HG03095 (cell line): Measurements from ENCODE around the gene CREB5.
"Not testable (repeated sequence)": the region's sequence is repeated elsewhere in the genome, so short reads cannot be mapped to it uniquely, and the experiment has no call there.

ENCODE experiments used
- ATAC-seq: cut with Tn5 transposase; IDR thresholded peaks from one replicate; pipeline ENCODE4 v1.9.1; 2021; ENCODE audit warnings: moderate library complexity; ENCODE audit not compliant: unreplicated experiment

The CREB5 gene

DNA sequence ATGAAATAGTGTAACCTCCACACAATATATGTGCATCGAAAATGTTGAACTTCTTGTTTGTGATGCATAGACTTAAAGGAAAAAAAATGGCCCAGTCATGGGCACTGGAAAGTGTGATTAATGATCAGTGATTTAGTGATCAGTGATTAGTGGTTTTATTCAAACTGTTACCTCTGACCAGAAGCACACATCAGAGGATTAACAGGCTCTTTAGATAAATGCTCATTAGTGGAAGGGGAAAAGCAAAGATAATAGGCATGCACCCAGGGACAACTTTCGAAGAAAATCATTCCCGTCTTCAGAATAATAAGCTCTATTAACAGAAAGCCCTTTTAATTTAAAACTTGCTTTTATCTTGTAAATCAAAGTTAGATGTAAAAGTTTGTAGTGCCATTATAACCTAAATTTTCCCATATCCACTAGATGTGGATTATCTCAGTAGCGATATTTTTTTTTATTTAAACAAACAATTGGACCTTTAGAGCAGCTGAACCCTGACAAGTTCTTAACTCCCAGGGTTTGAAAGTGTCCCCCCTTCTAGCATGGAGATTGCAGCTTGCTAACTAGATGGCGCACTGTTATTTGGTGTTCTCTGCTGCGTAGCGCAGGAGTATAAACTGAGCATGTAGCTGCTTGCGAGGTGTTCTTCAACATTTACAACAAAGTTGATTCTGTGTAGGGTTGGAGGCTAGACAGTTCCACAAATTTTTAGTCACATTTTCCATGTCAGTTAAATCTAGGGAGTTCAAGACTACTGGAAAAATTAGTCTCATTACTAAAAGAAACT lies at the start of gene CREB5:
TSS of gene CREB5 (plus strand) at position 643 of the 787 bp plus-strand sequence. CDS start 397 bp downstream, outside the sequence.
- ATAC-seq: no peak

- ATAC-seq: no peak
Observed at GRCh38 chr7:28362812-28363211, 49.5 kb upstream of the CREB5 start.

GRCh38 chr7:28364082-28364481 lies 48.2 kb upstream of the CREB5 start:
- no peak for ATAC-seq

- no peak for ATAC-seq
Observed at GRCh38 chr7:28369523-28369922, 42.8 kb upstream of the CREB5 start.

DNA sequence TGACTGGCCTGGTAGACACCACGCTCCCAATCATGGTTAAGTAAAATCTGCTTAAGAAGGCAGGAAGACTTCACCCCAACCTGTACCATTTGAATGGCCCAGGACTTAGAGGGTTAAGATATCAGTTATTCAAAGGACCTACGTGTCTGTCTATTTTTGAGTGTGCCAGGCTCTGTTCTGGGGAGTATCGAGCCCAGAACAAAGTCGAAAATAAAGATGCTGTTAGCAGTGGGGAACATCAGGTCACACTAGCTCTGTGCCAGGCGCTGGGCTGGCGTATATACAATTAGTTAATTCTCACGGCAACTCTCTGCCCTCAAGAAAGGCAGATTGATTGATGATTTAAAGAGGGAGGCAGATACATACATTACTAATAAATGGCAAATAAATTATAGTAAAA lies 40.5 kb upstream of the CREB5 start:
- no peak for ATAC-seq

DNA sequence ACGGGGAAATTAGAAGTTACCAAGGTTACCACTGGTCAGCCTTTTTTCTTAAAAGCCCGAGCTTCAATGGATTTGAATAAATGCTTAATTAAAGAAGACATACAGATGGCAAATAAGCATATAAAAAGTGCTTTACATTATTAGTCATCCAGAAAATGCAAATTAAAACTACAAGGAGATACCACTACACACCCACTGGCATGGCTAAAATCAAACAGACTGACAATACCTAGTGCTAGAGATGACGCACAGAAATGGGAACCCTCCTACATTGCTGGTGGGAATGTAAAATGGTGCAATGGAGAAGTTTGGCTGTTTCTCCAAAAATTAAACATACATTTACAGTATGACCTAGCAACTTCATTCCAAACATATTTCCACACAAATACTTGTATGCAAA lies 38.3 kb upstream of the CREB5 start:
- no peak for ATAC-seq

DNA sequence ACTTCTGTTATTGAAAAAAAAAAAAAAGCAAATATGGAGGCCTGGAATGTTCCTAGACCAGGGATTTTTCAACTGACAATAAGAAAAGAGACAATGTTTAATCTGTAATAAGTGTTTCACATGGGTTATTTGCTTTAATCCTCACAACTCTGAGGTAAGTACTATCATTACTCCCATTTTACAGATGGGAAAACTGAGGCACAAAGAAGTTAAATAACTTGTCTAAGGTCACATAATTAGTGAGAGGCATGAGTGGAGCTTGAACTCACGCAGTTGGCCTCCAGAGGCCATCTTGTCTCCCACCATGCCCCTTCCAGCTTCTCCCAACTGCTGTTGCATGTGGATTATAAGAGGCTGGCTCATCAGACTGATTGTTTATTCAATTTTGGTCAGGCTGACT lies 36.6 kb upstream of the CREB5 start:
- no peak for ATAC-seq

- ATAC-seq: no peak
Observed at GRCh38 chr7:28376634-28377033, 35.7 kb upstream of the CREB5 start.

- no peak for ATAC-seq
Observed at GRCh38 chr7:28378574-28379149, 33.7 kb upstream of the CREB5 start.

GRCh38 chr7:28381466-28381865 lies 30.9 kb upstream of the CREB5 start:
- ATAC-seq: no peak

- no peak for ATAC-seq
Observed at GRCh38 chr7:28382144-28382543, 30.2 kb upstream of the CREB5 start.

- no peak for ATAC-seq
Observed at GRCh38 chr7:28383975-28384374, 28.3 kb upstream of the CREB5 start.

DNA sequence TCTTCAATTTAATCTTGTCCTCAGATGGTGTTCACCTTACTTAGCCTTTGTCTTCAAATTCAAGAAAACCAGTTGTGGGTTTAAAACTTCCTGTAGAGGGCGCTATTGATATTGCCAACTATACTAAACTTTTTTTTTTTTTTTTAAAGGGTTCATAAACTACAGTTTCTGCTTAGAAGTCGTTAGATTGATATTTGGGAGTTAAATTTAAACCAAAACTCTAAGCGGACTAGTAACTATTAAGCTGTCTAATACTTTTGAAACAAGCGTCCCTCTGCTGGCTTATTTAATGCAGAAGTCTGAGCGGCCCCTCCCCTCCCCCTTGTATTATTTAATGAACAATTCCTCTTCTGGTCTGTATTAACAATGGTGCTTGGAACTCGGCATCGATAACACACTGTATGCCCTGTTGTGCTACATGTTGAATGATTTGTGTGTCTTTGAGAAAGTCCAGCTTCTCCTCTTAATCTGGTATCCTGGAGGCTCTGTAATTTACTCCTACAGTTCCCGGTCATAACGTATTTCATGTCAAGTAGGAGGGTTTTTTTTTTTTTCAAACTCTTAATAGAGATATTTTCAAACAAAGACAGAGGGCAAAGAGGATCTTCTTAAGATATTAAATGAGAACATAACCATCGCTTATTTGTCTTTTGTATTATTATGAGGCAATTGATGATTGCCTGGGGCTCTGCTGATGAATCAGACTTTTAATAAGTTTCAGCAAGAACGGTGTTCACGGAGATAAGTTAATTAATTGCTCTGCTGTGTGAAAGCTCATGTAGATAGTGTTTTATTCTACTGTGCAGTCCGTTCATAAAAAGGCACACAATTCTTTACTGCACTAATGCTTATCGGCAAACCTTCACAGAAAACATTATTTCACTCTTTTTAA lies 22.6 kb upstream of the CREB5 start:
- no peak for ATAC-seq

DNA sequence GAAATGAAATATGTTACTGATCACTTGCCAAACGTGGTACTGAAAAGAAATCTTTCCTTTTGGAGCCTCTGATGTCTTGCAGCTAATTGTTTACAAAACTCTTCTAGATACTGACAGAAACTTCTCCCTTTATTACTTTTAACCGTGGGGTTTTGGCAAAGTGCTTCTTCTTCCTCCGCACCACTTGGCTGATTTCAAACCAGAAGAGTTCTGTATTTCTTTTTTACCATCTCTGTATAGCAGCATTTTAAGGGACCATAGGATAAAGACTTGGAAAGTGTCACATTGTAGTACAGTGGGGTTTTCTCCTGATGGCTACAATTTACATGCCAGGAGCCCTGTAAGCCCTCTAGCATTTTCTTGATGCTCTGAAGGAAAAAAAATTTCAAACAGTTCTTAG lies 21.9 kb upstream of the CREB5 start:
- no peak for ATAC-seq

DNA sequence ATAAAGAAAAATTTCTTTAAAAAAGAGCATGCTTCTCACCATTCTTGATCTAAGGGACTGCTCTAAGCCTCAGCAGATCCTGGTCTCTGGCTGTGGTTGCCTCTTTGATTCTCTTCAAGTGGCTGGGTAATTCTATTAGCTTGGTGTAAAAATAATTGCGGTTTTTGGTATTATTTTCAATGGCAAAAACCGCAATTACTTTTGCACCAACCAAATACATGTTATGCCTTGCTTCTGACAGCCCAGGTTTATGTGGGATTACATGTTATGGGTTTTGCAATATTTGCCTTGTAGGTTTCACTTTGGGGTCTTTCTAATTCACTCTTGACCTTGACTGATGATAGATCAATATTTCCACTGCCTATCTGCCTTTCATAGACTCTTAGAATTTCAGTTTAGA lies 20.0 kb upstream of the CREB5 start:
- ATAC-seq: no peak

- no peak for ATAC-seq
Observed at GRCh38 chr7:28395404-28395803, 16.9 kb upstream of the CREB5 start.

- ATAC-seq: no peak
Observed at GRCh38 chr7:28395831-28396230, 16.5 kb upstream of the CREB5 start.

- no peak for ATAC-seq
Observed at GRCh38 chr7:28397141-28397540, 15.2 kb upstream of the CREB5 start.

- no peak for ATAC-seq
Observed at GRCh38 chr7:28400838-28401360, 11.4 kb upstream of the CREB5 start.

DNA sequence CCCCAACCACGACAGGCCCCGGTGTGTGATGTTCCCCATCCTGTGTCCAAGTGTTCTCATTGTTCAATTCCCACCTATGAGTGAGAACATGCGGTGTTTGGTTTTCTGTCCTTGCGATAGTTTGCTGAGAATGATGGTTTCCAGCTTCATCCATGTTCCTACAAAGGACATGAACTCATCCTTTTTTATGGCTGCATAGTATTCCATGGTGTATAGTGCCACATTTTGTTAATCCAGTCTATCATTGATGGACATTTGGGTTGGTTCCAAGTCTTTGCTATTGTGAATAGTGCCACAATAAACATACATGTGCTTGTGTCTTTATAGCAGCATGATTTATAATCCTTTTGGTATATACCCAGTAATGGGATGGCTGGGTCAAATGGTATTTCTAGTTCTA lies 10.8 kb upstream of the CREB5 start:
- ATAC-seq: not testable (repeated sequence)

GRCh38 chr7:28405662-28406061 lies 6.7 kb upstream of the CREB5 start:
- no peak for ATAC-seq
